ENCODE measurements around the gene TOM1L1.

DNA sequence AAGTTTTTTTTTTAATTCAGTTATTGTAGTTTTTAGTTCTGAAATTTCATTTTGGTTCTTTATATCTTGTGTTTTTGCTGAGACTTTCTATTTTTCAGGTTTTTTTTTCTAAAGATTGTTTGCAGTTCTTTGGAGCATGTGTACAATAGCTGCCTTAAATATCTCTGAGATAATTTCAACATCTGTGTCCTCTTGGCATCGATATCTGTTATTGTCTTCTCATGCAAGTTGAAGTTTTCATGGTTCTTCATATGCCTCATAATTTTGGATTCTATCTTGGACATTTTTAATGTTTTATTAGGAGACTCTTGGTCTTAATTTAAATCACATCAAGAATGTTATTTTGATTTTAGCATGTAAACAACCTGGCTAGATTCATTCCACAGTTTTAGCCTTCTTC, 45.0 kb downstream of the TOM1L1 start:
- TF ChIP-seq ZNF263 (CRISPR knock-in tag; IDR thresholded peaks at IDR 0.05; ENCODE audit: low read depth) (no peak), IRF2 (CRISPR knock-in tag; IDR thresholded peaks at IDR 0.05; ENCODE audit: borderline replicate concordance, low read depth) (no peak), TCF7 (CRISPR knock-in tag; IDR thresholded peaks at IDR 0.05; ENCODE audit: low read depth) (no peak), GABPB1 (CRISPR knock-in tag; IDR thresholded peaks at IDR 0.05) (no peak), NFE2L1 (CRISPR knock-in tag; IDR thresholded peaks at IDR 0.05) (no peak)
- TF ChIP-seq, protein P1, sequence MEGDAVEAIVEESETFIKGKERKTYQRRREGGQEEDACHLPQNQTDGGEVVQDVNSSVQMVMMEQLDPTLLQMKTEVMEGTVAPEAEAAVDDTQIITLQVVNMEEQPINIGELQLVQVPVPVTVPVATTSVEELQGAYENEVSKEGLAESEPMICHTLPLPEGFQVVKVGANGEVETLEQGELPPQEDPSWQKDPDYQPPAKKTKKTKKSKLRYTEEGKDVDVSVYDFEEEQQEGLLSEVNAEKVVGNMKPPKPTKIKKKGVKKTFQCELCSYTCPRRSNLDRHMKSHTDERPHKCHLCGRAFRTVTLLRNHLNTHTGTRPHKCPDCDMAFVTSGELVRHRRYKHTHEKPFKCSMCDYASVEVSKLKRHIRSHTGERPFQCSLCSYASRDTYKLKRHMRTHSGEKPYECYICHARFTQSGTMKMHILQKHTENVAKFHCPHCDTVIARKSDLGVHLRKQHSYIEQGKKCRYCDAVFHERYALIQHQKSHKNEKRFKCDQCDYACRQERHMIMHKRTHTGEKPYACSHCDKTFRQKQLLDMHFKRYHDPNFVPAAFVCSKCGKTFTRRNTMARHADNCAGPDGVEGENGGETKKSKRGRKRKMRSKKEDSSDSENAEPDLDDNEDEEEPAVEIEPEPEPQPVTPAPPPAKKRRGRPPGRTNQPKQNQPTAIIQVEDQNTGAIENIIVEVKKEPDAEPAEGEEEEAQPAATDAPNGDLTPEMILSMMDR (IDR thresholded peaks at IDR 0.05): no peak
- TF ChIP-seq, protein P2, sequence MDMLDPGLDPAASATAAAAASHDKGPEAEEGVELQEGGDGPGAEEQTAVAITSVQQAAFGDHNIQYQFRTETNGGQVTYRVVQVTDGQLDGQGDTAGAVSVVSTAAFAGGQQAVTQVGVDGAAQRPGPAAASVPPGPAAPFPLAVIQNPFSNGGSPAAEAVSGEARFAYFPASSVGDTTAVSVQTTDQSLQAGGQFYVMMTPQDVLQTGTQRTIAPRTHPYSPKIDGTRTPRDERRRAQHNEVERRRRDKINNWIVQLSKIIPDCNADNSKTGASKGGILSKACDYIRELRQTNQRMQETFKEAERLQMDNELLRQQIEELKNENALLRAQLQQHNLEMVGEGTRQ (CRISPR knock-in tag; IDR thresholded peaks at IDR 0.05): no peak
- TF ChIP-seq, protein P3, sequence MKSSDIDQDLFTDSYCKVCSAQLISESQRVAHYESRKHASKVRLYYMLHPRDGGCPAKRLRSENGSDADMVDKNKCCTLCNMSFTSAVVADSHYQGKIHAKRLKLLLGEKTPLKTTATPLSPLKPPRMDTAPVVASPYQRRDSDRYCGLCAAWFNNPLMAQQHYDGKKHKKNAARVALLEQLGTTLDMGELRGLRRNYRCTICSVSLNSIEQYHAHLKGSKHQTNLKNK (CRISPR knock-in tag; IDR thresholded peaks at IDR 0.05): no peak
